K562 (cell line): ENCODE data around the gene GBP1. TPM values are rescaled to one million over a fixed set of nuclear protein-coding genes. Genes with fewer than 3 reads are reported as not detected.

ENCODE experiments used
- ATAC-seq: fragments of 200-7000 bp; cut with Tn5 transposase; 3 replicates; pipeline ENCODE4 v1.9.1; 2020; ENCODE audit warnings: moderate library complexity
- BruUV-seq: library from RNA; stranded (reverse); fragments of 400-500 nt; replicated peaks from 2 replicates; lab custom pipeline; 2021; lab: Mats Ljungman, UMichigan
- CTCF ChIA-PET: fragments of 300-600 bp; formaldehyde crosslinking; extraction: SDS; loops from one replicate; lab custom pipeline; 2021; ENCODE audit warnings: low intra/inter-chr PET ratio; lab: Yijun Ruan, JAX
- POLR2A ChIA-PET: fragments of 300-600, 350-650 bp; sonication (Branson Sonifier 250); formaldehyde crosslinking; extraction: SDS; loops from one replicate; lab custom pipeline; 2021; ENCODE audit warnings: antibody characterized with exemption, inconsistent platforms; lab: Yijun Ruan, JAX
- DNase-seq, 4 experiments: peaks; one replicate each; pipeline versions ENCODE4 v3.0.0 to v3.0.0-alpha.2; 2011 to 2018; ENCODE audit warnings: low spot score in 3 of 4, mixed read lengths in 3 of 4; ENCODE audit errors: extremely low read depth in 1 of 4
- FAIRE-seq: peaks from 2 replicates; lab custom pipeline; 2011; peaks lifted over from hg19 to GRCh38; lab: Jason Lieb, UNC
- H2AFZ ChIP-seq: 2 replicates; pipeline ENCODE4 v1.6.0; 2011; ENCODE audit warnings: low read depth, low read length, control low read depth, inconsistent platforms
- H3K27ac ChIP-seq: fragments of 200-600 bp; 3 replicates; pipeline ENCODE4 v1.8.0; 2011; ENCODE audit warnings: low read depth, mild to moderate bottlenecking, control low read depth, inconsistent platforms, low read length, moderate library complexity, mixed read lengths; ENCODE audit errors: extremely low read depth
- H3K27me3 ChIP-seq, 2 experiments: fragments of 300-600 bp in 1 of 2; 2 replicates in 1 of 2; 3 replicates in 1 of 2; pipeline versions ENCODE4 v1.6.0 to v1.8.0; 2011; ENCODE audit warnings: inconsistent platforms in 2 of 2, low read length in 2 of 2, mild to moderate bottlenecking in 1 of 2, mixed read lengths in 1 of 2, moderate library complexity in 1 of 2; ENCODE audit not compliant: control insufficient read depth in 2 of 2, insufficient read depth in 2 of 2
- H3K36me3 ChIP-seq: fragments of 300-600 bp; 3 replicates; pipeline ENCODE4 v1.8.0; 2011; ENCODE audit warnings: mild to moderate bottlenecking, low read length, inconsistent platforms; ENCODE audit not compliant: control insufficient read depth, insufficient read depth
- H3K4me1 ChIP-seq, 2 experiments: fragments of 200-600 bp in 1 of 2; replicated peaks in 1 of 2; 2 replicates in 1 of 2; 3 replicates in 1 of 2; pipeline versions ENCODE4 v1.5.1 to v1.8.0; 2011; ENCODE audit warnings: inconsistent platforms in 2 of 2, low read length in 2 of 2, mild to moderate bottlenecking in 1 of 2, mixed read lengths in 1 of 2, moderate library complexity in 1 of 2; ENCODE audit not compliant: control insufficient read depth in 2 of 2, insufficient read depth in 2 of 2
- H3K4me2 ChIP-seq: 2 replicates; pipeline ENCODE4 v1.6.1; 2011; ENCODE audit warnings: low read length, control low read depth, inconsistent platforms, mixed read lengths; ENCODE audit not compliant: insufficient read depth
- H3K4me3 ChIP-seq: fragments of 200-600 bp; sonication (generic), shearing (Covaris generic); 2 replicates; pipeline ENCODE4 v1.5.1; 2016; ENCODE audit warnings: control low read depth, inconsistent platforms
- H3K79me2 ChIP-seq: fragments of 200-600 bp; 3 replicates; pipeline ENCODE4 v1.8.0; 2011; ENCODE audit warnings: low read length, inconsistent platforms; ENCODE audit not compliant: control insufficient read depth, insufficient read depth
- H3K9ac ChIP-seq, 2 experiments: 2 replicates each; pipeline versions ENCODE4 v1.6.0 to v1.6.1; 2011; ENCODE audit warnings: low read depth in 2 of 2, low read length in 2 of 2, control low read depth in 1 of 2, inconsistent platforms in 1 of 2, mild to moderate bottlenecking in 1 of 2, mixed read lengths in 1 of 2; ENCODE audit not compliant: insufficient read depth in 1 of 2
- H3K9me1 ChIP-seq: one replicate; pipeline ENCODE4 v1.6.0; 2011; ENCODE audit warnings: inconsistent platforms, mild to moderate bottlenecking, low read length, moderate library complexity; ENCODE audit not compliant: control insufficient read depth, insufficient read depth
- H3K9me3 ChIP-seq: replicated peaks from 2 replicates; pipeline ENCODE4 v1.5.1; 2011; ENCODE audit warnings: low read depth, low read length, inconsistent platforms; ENCODE audit not compliant: control insufficient read depth, insufficient read depth
- H4K20me1 ChIP-seq: replicated peaks from 2 replicates; pipeline ENCODE4 v1.6.1; 2011; ENCODE audit warnings: low read length, inconsistent platforms, mixed read lengths; ENCODE audit not compliant: control insufficient read depth, insufficient read depth
- ATF1 ChIP-seq, 2 experiments: fragments of 450-650 bp in 1 of 2; IDR thresholded peaks; 2 replicates each; pipeline ENCODE4 v1.6.1; 2016; ENCODE audit warnings: missing compliant biosample characterization in 1 of 2, missing genetic modification characterization in 1 of 2
- CHAMP1 ChIP-seq: fragments of 450-650 bp; IDR thresholded peaks from 2 replicates; pipeline ENCODE4 v1.6.1; 2016; ENCODE audit warnings: mild to moderate bottlenecking
- MCM3 ChIP-seq: fragments of 450-650 bp; IDR thresholded peaks from 2 replicates; pipeline ENCODE4 v1.6.1; 2016
- MXD1 ChIP-seq: fragments of 250-450 bp; sonication (Bioruptor Pico); IDR thresholded peaks from 2 replicates; pipeline ENCODE4 v1.8.0; 2021; ENCODE audit warnings: borderline replicate concordance, mild to moderate bottlenecking, moderate library complexity; ENCODE audit not compliant: poor library complexity, severe bottlenecking
- NFE2L1 ChIP-seq: fragments of 450-650 bp; IDR thresholded peaks from 2 replicates; pipeline ENCODE4 v1.6.1; 2016; ENCODE audit warnings: missing genetic modification characterization, low read depth, mild to moderate bottlenecking, missing compliant biosample characterization, moderate library complexity, borderline replicate concordance
- PREB ChIP-seq: sonication (generic); formaldehyde crosslinking; IDR thresholded peaks from 2 replicates; pipeline ENCODE4 v1.8.1; 2023; ENCODE audit warnings: mild to moderate bottlenecking, missing genetic modification reagents
- TAL1 ChIP-seq: fragments of 450-650 bp; IDR thresholded peaks from 2 replicates; pipeline ENCODE4 v1.6.1; 2016; ENCODE audit warnings: mild to moderate bottlenecking
- TARDBP ChIP-seq: fragments of 450-650 bp; IDR thresholded peaks from 2 replicates; pipeline ENCODE4 v1.6.1; 2016
- ZBTB11 ChIP-seq, 3 experiments: fragments of 200-800 bp in 1 of 3; fragments of 250-450 bp in 1 of 3; fragments of 450-650 bp in 1 of 3; sonication (Bioruptor Pico) in 1 of 3; sonication (Bioruptor generic) in 1 of 3; formaldehyde crosslinking in 1 of 3; IDR thresholded peaks; 2 replicates each; pipeline versions ENCODE4 v1.6.1 to v1.8.0; 2016 to 2022; ENCODE audit warnings: mild to moderate bottlenecking in 2 of 3, missing genetic modification characterization in 2 of 3, missing compliant biosample characterization in 1 of 3, moderate library complexity in 1 of 3
- ZBTB17 ChIP-seq: fragments of 450-650 bp; formaldehyde crosslinking; IDR thresholded peaks from 2 replicates; pipeline ENCODE4 v1.4.0; 2020; ENCODE audit warnings: mild to moderate bottlenecking
- ZNF212 ChIP-seq: fragments of 450-650 bp; formaldehyde crosslinking; IDR thresholded peaks from 2 replicates; pipeline ENCODE4 v1.4.0; 2020; ENCODE audit warnings: mild to moderate bottlenecking
- ZNF699 ChIP-seq: fragments of 250-450 bp; sonication (Bioruptor Pico); IDR thresholded peaks from 2 replicates; pipeline ENCODE4 v1.8.0; 2021; ENCODE audit warnings: mild to moderate bottlenecking, moderate library complexity; ENCODE audit not compliant: insufficient replicate concordance
- WGBS: fragments of 100-300 bp; shearing (Covaris generic); methylation state at CpG from one replicate; pipeline ENCODE4 v1.1.6; 2016; ENCODE audit warnings: low coverage, mixed read lengths; ENCODE audit not compliant: insufficient coverage; ENCODE audit errors: missing lambda C conversion rate; 5-methylcytosine and 5-hydroxymethylcytosine counted together
- in situ Hi-C: fragments of 300-500 bp; cut with MboI; formaldehyde crosslinking; loops from 4 replicates; pipeline ENCODE4 v1.15.0; 2018; ENCODE audit warnings: inconsistent platforms, mixed read lengths
- intact Hi-C: fragments of 100-400 bp; cut with micrococcal nuclease; formaldehyde crosslinking; loops from 2 replicates; pipeline ENCODE4 v1.14.2; 2022
- polyA plus RNA-seq, 8 experiments: library from polyadenylated mRNA; depleted of rRNA in 4 of 8; stranded (reverse) in 5 of 8; unstranded in 3 of 8; fragments of >200 nt; fragmentation: Nextera tagmentation in 2 of 8; fragmentation: Illumina TruSeq in 1 of 8; extraction: Ambion mirVana in 2 of 8; extraction: Trizol in 1 of 8; gene quantifications; 2 replicates each; pipeline versions ENCODE4 v1.2.1 to v1.2.3, GENCODE V29; 2011 to 2014; ENCODE audit warnings: inconsistent platforms in 1 of 8, missing spikeins in 1 of 8
- total RNA-seq, 7 experiments: library from RNA; depleted of rRNA in 6 of 7; stranded (reverse); fragments of >200 nt in 6 of 7; fragmentation: Illumina TruSeq in 2 of 7; extraction: Trizol in 2 of 7; gene quantifications; 2 replicates each; pipeline versions ENCODE4 v1.2.1 to v1.2.3, GENCODE V29; 2011 to 2021; ENCODE audit warnings: low replicate concordance in 1 of 7

The GBP1 gene
- total and polyA plus RNA-seq, 9 of the 15 experiments (the other 6 are each of a cell fraction or from before 2014, with no cell fraction given), result not detected

GRCh38 chr1:89037186-89037585, 27.8 kb downstream of the GBP1 start:
- Histone ChIP-seq H4K20me1 (no peaks in the 10 kb centered on the region), H3K27ac (no peak overlapping the region), H2AFZ (no peak overlapping the region), H3K4me1 (peaks cover 0 to 8% of the 10 kb centered on the region in 2 experiments; a peak in 2 of 5 replicates), H3K36me3 (no peaks in the 10 kb centered on the region), H3K9me1 (no peaks in the 10 kb centered on the region), H3K79me2 (no peaks in the 10 kb centered on the region), H3K9ac (no peak overlapping the region), H3K9me3 (no peaks in the 10 kb centered on the region), H3K4me3 (no peak overlapping the region), H3K4me2 (no peak overlapping the region), H3K27me3 (no peaks in the 10 kb centered on the region)
- TF ChIP-seq TAL1 (no peak), TARDBP (no peak), ZBTB11 (CRISPR knock-in tag; IDR thresholded peaks at IDR 0.05) (no peak), ZNF212 (no peak), MCM3 (no peak), CHAMP1 (no peak), PREB (CRISPR knock-in tag) (no peak), MXD1 (CRISPR knock-in tag) (no peak), NFE2L1 (no peak), ZBTB17 (CRISPR knock-in tag) (no peak), ATF1 (CRISPR knock-in tag; IDR thresholded peaks at IDR 0.05) (no peak), ATF1 (tag; IDR thresholded peaks at IDR 0.05) (no peak), ZNF699 (no peak)
- no TSS peak for BruUV-seq
- in situ Hi-C loops, result no loop called here
- no peak for FAIRE-seq
- 0% methylated on average over 1 of the region's 1 CpG for WGBS
- intact Hi-C loops, result no loop called here
- DNase-seq, result no peak
- ChIA-PET CTCF (no interaction called here), POLR2A (no interaction called here)
- ATAC-seq, result no peak
